ENCODE results near the gene CCDC137. TPM values are rescaled to one million over a fixed set of nuclear protein-coding genes. Genes with fewer than 3 reads are reported as not detected.

CCDC137 gene
- total and polyA plus RNA-seq, 2 of the 13 experiments (the other 11 are each of a cell fraction or from before 2014, with no cell fraction given): 14.6 to 39.1 TPM

- TF ChIP-seq KIAA2018 (CRISPR knock-in tag; IDR thresholded peaks at IDR 0.05; ENCODE audit: borderline replicate concordance) (no peak), BHLHE40 (IDR thresholded peaks at IDR 0.05; ENCODE audit: low read length) (peak; percentile 91), NFIC (IDR thresholded peaks at IDR 0.05; ENCODE audit: low read length) (no peak), CHD2 (IDR thresholded peaks at IDR 0.05; ENCODE audit: low read depth, low read length) (no peak; the same call in 1 of the 2 replicates), NR2F1 (CRISPR knock-in tag; IDR thresholded peaks at IDR 0.05) (peak in 1 of 2 experiments; percentile 16; a peak in 3 of 4 replicates), ELF1 (CRISPR knock-in tag; IDR thresholded peaks at IDR 0.05) (no peak; the same call in 1 of the 2 replicates), ZNF75D (CRISPR knock-in tag; IDR thresholded peaks at IDR 0.05; ENCODE audit: borderline replicate concordance) (no peak), ZNF660 (CRISPR knock-in tag; IDR thresholded peaks at IDR 0.05; ENCODE audit: borderline replicate concordance, low read depth) (no peak), ZNF614 (CRISPR knock-in tag; IDR thresholded peaks at IDR 0.05; ENCODE audit: borderline replicate concordance) (no peak), ZNF646 (CRISPR knock-in tag; IDR thresholded peaks at IDR 0.05) (no peak), MYC (CRISPR knock-in tag; IDR thresholded peaks at IDR 0.05; ENCODE audit: borderline replicate concordance) (peak; percentile 94)
Observed at GRCh38 chr17:81713556-81714411, 47.2 kb downstream of the CCDC137 start (continued).
